Measurements from ENCODE around the gene TOB2.

GRCh38 chr22:41445129-41446056, 1.2 kb downstream of the TOB2 start:
- no peak for TF ChIP-seq CTCF (IDR thresholded peaks at IDR 0.05; ENCODE audit: insufficient read depth, low read length, poor library complexity, severe bottlenecking)
- TF ChIP-seq EZH2phosphoT487 (conservative IDR thresholded peaks at IDR 0.05; ENCODE audit: low read length), result no peak
